ENCODE results near the gene POLR2E.

- TF ChIP-seq CTCF (IDR thresholded peaks at IDR 0.05; ENCODE audit: insufficient read depth, low read length) (no peak), POLR2AphosphoS5 (IDR thresholded peaks at IDR 0.05; ENCODE audit: low read depth) (no peak; the same call in 1 of the 2 replicates), REST (IDR thresholded peaks at IDR 0.05; ENCODE audit: insufficient replicate concordance, low read depth) (no peak), GABPA (IDR thresholded peaks at IDR 0.05; ENCODE audit: low read depth) (no peak), SPI1 (IDR thresholded peaks at IDR 0.05; ENCODE audit: borderline replicate concordance, low read depth) (no peak)
Observed at GRCh38 chr19:1079566-1080111, 15.5 kb downstream of the POLR2E start.
